GM19468 (cell line): ENCODE data around the gene SHC1.

Source experiments
- ATAC-seq: cut with Tn5 transposase; IDR thresholded peaks from one replicate; pipeline ENCODE4 v1.9.1; 2021; ENCODE audit warnings: mild to moderate bottlenecking, moderate library complexity, moderate number of reproducible peaks; ENCODE audit not compliant: unreplicated experiment; ENCODE audit errors: extremely low read depth

SHC1 gene

DNA sequence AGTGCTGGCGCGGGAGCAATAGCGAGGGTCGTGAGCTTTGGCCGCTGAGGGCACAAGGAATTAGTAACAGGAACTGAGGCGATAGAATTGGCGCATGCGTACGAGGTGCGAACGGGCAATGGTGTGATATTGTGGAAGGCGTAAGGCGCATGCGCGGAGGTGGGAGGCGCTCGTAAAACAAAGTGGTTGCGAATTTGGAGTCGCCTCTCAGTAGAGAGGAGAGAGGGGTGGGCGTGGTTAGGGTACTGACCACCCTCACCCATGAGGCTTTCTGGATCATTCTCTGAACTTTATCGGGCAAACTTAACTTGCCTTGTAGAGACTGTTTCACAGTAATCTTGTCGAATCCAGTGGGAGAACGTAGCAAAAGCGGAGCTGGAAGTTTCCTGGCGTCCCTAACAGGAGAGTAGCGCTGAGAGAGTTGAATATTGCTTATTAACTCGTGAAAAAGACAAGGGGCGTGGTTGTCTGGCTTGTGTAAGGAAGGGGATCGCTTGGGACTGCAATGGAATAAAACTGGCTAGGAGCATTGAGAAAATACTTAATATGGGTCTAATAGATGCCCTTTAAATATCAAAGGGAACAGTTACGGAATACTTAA, 4.4 kb upstream of the SHC1 start:
- peak; percentile 31 for ATAC-seq

DNA sequence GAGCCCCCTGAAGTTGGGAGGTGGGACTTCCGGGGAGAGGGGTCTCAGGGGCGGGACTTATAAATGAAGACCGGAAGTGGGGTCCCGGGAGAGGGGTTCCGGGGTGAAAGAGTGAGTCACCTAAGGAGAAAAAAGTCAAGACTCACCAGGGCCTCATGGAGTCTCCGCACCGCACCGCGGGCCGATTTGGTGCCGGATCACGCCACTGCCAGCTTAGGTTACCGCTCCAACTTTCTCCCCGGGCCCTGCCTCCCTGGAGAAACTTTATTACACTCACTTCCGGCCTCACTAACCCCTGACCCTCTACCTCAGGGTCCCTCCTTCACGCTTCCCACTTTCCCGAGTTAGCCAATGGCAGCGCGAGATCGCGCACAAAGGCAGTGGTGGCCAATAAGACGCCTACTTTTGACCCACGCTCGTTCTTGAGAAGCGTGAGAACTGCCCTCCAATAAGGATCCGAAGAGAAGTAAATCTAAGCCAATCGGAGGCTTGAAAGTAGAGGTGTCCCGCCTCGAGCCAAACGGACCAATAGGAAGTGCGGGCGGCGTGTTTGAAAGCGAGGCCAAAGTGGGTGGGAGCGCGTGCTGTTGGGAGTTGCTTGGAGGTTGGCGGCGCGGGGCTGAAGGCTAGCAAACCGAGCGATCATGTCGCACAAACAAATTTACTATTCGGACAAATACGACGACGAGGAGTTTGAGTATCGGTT, 3.7 kb upstream of the SHC1 start, which contains the start of gene CKS1B:
Gene CKS1B (plus strand): TSS at position 580 of the 706 bp plus-strand sequence. CDS start 65 bp downstream, at position 645.
- peak; percentile 81 for ATAC-seq

DNA sequence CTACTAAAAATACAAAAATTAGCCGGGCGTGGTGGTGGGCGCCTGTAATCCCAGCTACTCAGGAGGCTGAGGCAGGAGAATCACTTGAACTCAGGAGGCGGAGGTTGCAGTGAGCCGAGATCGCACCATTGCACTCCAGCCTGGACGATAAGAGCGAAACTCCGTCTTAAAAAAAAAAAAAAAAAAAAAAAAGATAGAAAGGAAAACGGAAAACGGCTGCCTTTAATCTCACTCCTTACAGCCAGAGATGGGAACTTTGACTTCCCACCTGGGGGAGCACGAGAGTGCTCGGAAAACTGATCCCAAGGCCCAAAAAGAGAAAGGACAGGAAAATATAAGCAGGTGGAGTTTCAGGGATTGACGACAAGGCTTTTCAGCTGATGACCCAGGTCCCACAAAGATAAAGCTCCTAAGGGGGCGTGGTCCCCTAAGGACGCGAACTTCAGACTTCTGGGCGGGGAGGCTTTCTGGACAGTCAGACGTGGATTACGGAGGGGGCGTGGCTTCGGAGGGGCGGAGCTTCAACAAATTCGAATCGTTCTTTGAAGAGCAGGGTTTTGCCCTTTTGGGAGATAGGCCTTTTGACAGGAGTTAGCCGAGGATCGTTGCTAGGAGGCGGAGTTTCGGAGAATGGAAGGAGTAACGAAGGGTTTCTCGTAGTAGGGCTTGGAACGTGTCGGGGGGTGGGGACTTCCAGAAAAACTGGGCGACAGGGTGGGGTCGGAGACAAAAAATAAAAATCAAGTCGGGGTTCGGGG, 3.0 kb upstream of the SHC1 start:
- ATAC-seq = no peak

- ATAC-seq = no peak
Observed at GRCh38 chr1:154972517-154973343, 2.2 kb upstream of the SHC1 start.

- ATAC-seq = no peak
Observed at GRCh38 chr1:154972213-154972516, 1.6 kb upstream of the SHC1 start.

DNA sequence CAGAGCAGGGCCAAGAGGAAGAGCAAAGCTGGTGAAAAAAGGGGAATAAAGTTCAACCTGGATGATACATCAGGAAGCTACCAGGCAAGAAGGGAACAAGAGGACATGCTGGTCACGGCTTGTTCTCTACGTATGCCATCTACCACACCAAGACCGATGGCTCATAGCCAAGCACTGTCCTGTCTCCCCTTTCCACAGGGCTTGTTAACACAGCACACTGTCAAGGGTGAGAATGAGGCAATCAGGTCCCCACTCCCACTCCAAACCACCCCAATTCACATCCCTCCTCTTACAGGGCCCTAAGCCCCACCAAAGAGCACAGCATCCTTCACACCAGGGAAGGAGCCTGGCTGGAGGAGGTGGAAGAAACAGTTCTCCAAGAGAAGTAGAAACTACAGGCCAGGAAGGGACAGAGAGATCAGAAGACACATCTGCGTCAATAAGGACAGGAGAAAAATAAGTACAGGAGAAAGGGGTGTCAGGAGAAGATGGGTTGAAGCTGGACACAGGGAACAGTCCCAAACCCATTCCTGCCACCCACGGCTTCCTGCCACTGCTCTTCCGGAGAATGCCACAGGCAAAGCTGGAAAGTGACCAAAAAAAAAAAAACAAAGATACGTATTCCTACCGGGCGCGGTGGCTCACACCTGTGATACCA, 923 bp upstream of the SHC1 start:
- no peak for ATAC-seq

DNA sequence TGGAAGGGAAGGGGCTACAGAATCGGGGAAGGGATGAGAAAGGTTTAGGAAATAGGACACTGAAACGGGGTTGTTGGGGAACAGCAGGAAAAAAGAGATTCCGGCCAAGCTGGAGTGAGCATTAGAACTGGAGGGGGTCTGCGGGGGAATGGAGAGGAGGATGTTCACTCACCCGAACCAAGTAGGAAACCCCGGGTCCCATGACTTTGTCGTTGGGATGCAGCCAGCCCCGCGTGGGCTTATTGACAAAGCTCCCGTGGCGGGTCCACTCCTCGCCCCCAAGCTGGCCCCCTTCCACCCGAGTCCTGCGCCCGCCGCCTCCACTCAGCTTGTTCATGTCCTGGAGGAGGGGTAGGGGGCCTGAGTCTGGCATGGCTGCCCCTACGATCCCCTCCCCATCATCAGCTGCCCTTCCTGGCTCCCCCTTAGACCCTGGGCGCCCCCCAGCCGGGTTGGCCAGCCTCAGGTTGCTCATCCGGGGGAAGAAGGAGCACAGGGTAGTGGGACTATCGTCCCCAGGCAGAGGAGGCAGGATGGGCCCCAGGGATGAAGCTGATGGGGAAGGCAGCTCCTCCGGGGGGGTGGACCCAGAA, 591 bp downstream of the SHC1 start:
- ATAC-seq = no peak

- ATAC-seq = no peak
Observed at GRCh38 chr1:154969246-154969645, 1.3 kb downstream of the SHC1 start.

- no peak for ATAC-seq
Observed at GRCh38 chr1:154968731-154969130, 1.8 kb downstream of the SHC1 start.

DNA sequence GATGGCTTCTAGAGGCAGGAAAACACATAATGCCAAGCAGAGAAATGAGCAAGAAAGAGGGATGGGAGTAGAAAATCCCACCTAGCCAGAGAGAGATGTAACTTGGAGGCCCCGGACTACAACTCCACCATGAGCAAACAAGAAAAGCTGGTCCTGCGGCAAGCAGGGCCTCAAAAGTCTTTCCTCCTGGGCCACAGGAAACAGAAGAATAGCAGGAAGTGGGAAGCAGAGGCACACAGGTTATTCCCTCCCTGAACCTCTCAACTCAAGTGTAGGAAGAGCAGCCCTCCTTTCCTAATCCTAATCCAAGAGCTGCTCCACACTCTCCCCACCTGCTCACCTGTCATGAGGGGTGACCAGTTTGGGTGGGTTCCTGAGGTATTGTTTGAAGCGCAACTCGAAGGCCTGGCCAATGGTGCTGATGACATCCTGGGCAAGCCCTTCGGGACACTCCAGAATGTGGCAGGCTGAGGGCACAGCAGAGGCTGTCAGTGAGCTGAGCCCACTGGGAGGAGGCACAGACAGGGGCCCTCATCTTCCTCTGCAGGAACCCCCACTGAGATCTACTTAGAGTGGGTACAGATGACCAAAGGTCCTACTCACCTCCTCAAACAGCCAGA, 3.1 kb downstream of the SHC1 start:
- ATAC-seq = no peak

- no peak for ATAC-seq
Observed at GRCh38 chr1:154966111-154966510, 4.4 kb downstream of the SHC1 start.

DNA sequence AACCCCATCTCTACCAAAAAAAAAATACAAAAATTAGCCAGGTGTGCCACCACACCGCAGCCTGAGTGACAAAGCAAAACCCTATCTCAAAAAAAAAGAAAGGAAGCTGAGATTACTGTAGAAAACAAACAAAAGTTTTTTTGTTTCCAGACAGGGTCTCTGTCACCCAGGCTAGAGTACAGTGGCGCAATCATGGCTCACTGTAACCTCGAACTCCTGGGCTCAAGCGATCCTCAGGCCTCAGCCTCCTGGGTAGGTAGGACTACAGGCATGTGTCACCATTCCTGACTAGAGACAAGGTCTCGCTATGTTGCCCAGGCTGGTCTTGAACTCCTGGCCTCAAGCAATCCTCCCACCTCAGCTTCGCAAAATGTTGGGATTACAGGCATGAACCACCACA, 6.2 kb downstream of the SHC1 start:
- no peak for ATAC-seq

GRCh38 chr1:154963643-154964042, 6.9 kb downstream of the SHC1 start:
- ATAC-seq = no peak

GRCh38 chr1:154962795-154963330, 7.7 kb downstream of the SHC1 start:
- no peak for ATAC-seq

- no peak for ATAC-seq
Observed at GRCh38 chr1:154962156-154962749, 8.3 kb downstream of the SHC1 start.

GRCh38 chr1:154961207-154962155, 9.1 kb downstream of the SHC1 start, which contains the start of gene PYGO2:
TSS of gene PYGO2 (minus strand) at chr1:154961782. CDS start at chr1:154961576, 206 bp downstream.
- peak; percentile 40 for ATAC-seq

DNA sequence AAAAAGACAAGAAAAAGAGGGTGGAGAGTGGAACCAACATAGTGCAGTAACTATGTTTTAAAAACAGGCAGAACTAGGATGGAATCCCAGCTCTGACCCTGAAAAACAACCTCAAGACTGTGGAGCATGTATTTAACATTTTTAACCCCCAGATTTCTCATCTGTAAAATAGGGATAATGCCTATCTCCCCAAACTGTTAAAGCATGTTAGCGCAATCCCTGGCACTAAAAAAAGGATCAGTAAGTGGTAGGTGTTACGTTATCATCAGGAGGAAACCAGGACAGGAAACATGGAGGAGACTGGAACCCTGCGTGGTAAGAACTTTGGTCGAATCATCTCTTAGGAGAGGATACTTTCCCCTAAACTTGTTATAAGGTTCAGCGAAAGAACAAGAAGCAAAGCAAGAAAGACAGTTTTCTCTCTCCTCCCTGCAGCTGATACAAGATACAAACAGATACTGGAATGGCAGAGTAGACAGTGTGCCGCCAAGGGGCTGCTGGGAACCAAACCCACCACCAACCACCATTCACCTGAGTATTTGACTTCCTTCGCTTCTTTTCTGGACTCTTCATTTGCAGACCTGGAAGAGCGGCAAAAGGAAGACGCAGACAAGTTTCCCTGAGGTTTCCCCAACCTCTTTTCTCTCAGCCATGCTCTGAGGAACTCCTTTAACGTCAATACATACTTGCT, 10.0 kb downstream of the SHC1 start:
- ATAC-seq = no peak
